Tracheal epithelial cell (primary cell): ENCODE measurements around the gene CCL5. TPM values are rescaled to one million over a fixed set of nuclear protein-coding genes. Genes with fewer than 3 reads are reported as not detected.

Source experiments
- total RNA-seq: library from RNA; depleted of rRNA; stranded (reverse); fragments of >200 nt; gene quantifications from 2 replicates; pipeline ENCODE4 v1.2.1, GENCODE V29; 2014

The CCL5 gene
- 0.24 TPM in 1 of 2 replicates, not detected in the other for total RNA-seq

GRCh38 chr17:35879773-35880654 lies at the start of gene CCL5:
TSS of gene CCL5 (minus strand) at chr17:35880360.

GRCh38 chr17:35868737-35869136 lies 11.4 kb downstream of the CCL5 start, which contains the start of gene HEATR9:
TSS of gene HEATR9 (minus strand) at chr17:35868891. CDS start at chr17:35868742, 149 bp downstream.

Other genes with a start within 250 kb of the CCL5 start
- 0.64 and 0.72 TPM in 2 replicates for gene RASL10B, start 148.7 kb downstream of the CCL5 start, total RNA-seq
- gene GAS2L2, start 127.1 kb downstream of the CCL5 start, total RNA-seq = 0.24 TPM in 1 of 2 replicates, not detected in the other
- gene C17orf50, start 119.5 kb downstream of the CCL5 start, total RNA-seq = not detected in 2 replicates
- 37.8 and 132 TPM in 2 replicates for gene MMP28, start 84.7 kb downstream of the CCL5 start, total RNA-seq
- 36.9 and 45.8 TPM in 2 replicates for gene TAF15, start 70.9 kb downstream of the CCL5 start, total RNA-seq
- gene HEATR9, start 11.5 kb downstream of the CCL5 start, total RNA-seq = not detected in 2 replicates
- gene RDM1, start 50.4 kb upstream of the CCL5 start, total RNA-seq = 1.4 TPM in 1 of 2 replicates, not detected in the other
- not detected in 2 replicates for gene LYZL6, start 63.4 kb upstream of the CCL5 start, total RNA-seq
- gene CCL16, start 101.1 kb upstream of the CCL5 start, total RNA-seq = not detected in 2 replicates
- not detected in 2 replicates for gene CCL14, start 106.4 kb upstream of the CCL5 start, total RNA-seq
- gene CCL15, start 121.2 kb upstream of the CCL5 start, total RNA-seq = not detected in 2 replicates
- gene CCL23, start 137.6 kb upstream of the CCL5 start, total RNA-seq = not detected in 2 replicates
- not detected in 2 replicates for gene CCL18, start 183.9 kb upstream of the CCL5 start, total RNA-seq
- gene CCL3, start 209.8 kb upstream of the CCL5 start, total RNA-seq = not detected in 2 replicates
- not detected in 2 replicates for gene CCL4, start 223.5 kb upstream of the CCL5 start, total RNA-seq